H9 (cell line): ENCODE results near the gene NFU1. TPM values are rescaled to one million over a fixed set of nuclear protein-coding genes. Genes with fewer than 3 reads are reported as not detected.

Source experiments
- DNase-seq: peaks from one replicate; pipeline ENCODE4 v3.0.0-alpha.2; 2017
- H2AFZ ChIP-seq: one replicate; pipeline ENCODE4 v1.6.1; 2013; ENCODE audit warnings: mild to moderate bottlenecking, low read length, control low read depth, moderate library complexity
- H2AK5ac ChIP-seq: 2 replicates; pipeline ENCODE4 v1.6.1; 2013; ENCODE audit warnings: low read length, control low read depth, mixed read lengths; ENCODE audit not compliant: insufficient read length
- H2BK120ac ChIP-seq: one replicate; pipeline ENCODE4 v1.6.1; 2013; ENCODE audit warnings: low read depth, mild to moderate bottlenecking, low read length, control low read depth, inconsistent platforms; ENCODE audit not compliant: poor library complexity, severe bottlenecking
- H2BK12ac ChIP-seq: 2 replicates; pipeline ENCODE4 v1.6.1; 2013; ENCODE audit warnings: low read length, control low read depth, mixed read lengths, low read depth; ENCODE audit not compliant: insufficient read length
- H2BK15ac ChIP-seq: 2 replicates; pipeline ENCODE4 v1.6.1; 2013; ENCODE audit warnings: low read depth, low read length, control low read depth
- H2BK20ac ChIP-seq: one replicate; pipeline ENCODE4 v1.6.1; 2013; ENCODE audit warnings: low read depth, mild to moderate bottlenecking, low read length, control low read depth, inconsistent platforms; ENCODE audit not compliant: poor library complexity, severe bottlenecking
- H2BK5ac ChIP-seq: 2 replicates; pipeline ENCODE4 v1.6.1; 2013; ENCODE audit warnings: low read length, control low read depth, mixed read lengths; ENCODE audit not compliant: insufficient read length
- H3K14ac ChIP-seq: 2 replicates; pipeline ENCODE4 v1.6.1; 2013; ENCODE audit warnings: low read length, control low read depth; ENCODE audit not compliant: insufficient read depth
- H3K18ac ChIP-seq: 2 replicates; pipeline ENCODE4 v1.6.1; 2013; ENCODE audit warnings: low read depth, mild to moderate bottlenecking, mixed read lengths, low read length, control low read depth; ENCODE audit not compliant: insufficient read length
- H3K23ac ChIP-seq: 2 replicates; pipeline ENCODE4 v1.6.1; 2013; ENCODE audit warnings: low read length, control low read depth, mixed read lengths, low read depth; ENCODE audit not compliant: insufficient read length
- H3K23me2 ChIP-seq: 2 replicates; pipeline ENCODE4 v1.6.1; 2013; ENCODE audit warnings: low read depth, mild to moderate bottlenecking, mixed read lengths, low read length, control low read depth; ENCODE audit not compliant: insufficient read length, poor library complexity, severe bottlenecking
- H3K27ac ChIP-seq: 2 replicates; pipeline ENCODE4 v1.5.1; 2013; ENCODE audit warnings: low read length, control low read depth, mixed read lengths, low read depth; ENCODE audit not compliant: insufficient read length
- H3K27me3 ChIP-seq: 2 replicates; pipeline ENCODE4 v1.6.1; 2013; ENCODE audit warnings: low read length, control low read depth, inconsistent platforms; ENCODE audit not compliant: insufficient read depth
- H3K4ac ChIP-seq: 2 replicates; pipeline ENCODE4 v1.6.1; 2013; ENCODE audit warnings: low read depth, mild to moderate bottlenecking, control low read depth, inconsistent platforms, low read length, moderate library complexity
- H3K4me1 ChIP-seq: 2 replicates; pipeline ENCODE4 v1.6.1; 2013; ENCODE audit warnings: low read length, control low read depth, inconsistent platforms; ENCODE audit not compliant: insufficient read depth
- H3K4me2 ChIP-seq: 2 replicates; pipeline ENCODE4 v1.6.1; 2013; ENCODE audit warnings: low read length, control low read depth, mixed read lengths; ENCODE audit not compliant: insufficient read length, insufficient read depth
- H3K56ac ChIP-seq: 2 replicates; pipeline ENCODE4 v1.6.1; 2013; ENCODE audit warnings: low read depth, mild to moderate bottlenecking, mixed read lengths, low read length, control low read depth; ENCODE audit not compliant: insufficient read length
- H3K79me1 ChIP-seq: 2 replicates; pipeline ENCODE4 v1.6.1; 2013; ENCODE audit warnings: low read depth, mild to moderate bottlenecking, moderate library complexity, low read length, control low read depth, inconsistent platforms; ENCODE audit not compliant: insufficient read depth, poor library complexity, severe bottlenecking
- H3K79me2 ChIP-seq: 2 replicates; pipeline ENCODE4 v1.6.1; 2013; ENCODE audit warnings: low read length, control low read depth, inconsistent platforms; ENCODE audit not compliant: insufficient read depth
- H3K9ac ChIP-seq: 2 replicates; pipeline ENCODE4 v1.6.1; 2013; ENCODE audit warnings: low read length, control low read depth, mixed read lengths; ENCODE audit not compliant: insufficient read length; ENCODE audit errors: extremely low read depth
- H3K9me3 ChIP-seq: one replicate; pipeline ENCODE4 v1.6.1; 2013; ENCODE audit warnings: low read depth, low read length, inconsistent platforms; ENCODE audit not compliant: control insufficient read depth
- H3T11ph ChIP-seq: one replicate; pipeline ENCODE4 v1.6.1; 2013; ENCODE audit warnings: mild to moderate bottlenecking, low read length, control low read depth, inconsistent platforms
- H4K20me1 ChIP-seq: one replicate; pipeline ENCODE4 v1.6.1; 2013; ENCODE audit not compliant: control insufficient read depth, insufficient read length, insufficient read depth
- H4K5ac ChIP-seq: 2 replicates; pipeline ENCODE4 v1.6.1; 2013; ENCODE audit warnings: low read depth, mild to moderate bottlenecking, mixed read lengths, low read length, control low read depth; ENCODE audit not compliant: insufficient read length
- H4K8ac ChIP-seq: replicated peaks from 2 replicates; pipeline ENCODE4 v1.6.1; 2013; ENCODE audit warnings: low read length, control low read depth, mixed read lengths, low read depth; ENCODE audit not compliant: insufficient read length
- H4K91ac ChIP-seq: 2 replicates; pipeline ENCODE4 v1.6.1; 2013; ENCODE audit warnings: low read depth, mild to moderate bottlenecking, moderate library complexity, mixed read lengths, low read length, control low read depth; ENCODE audit not compliant: insufficient read length
- H3K27ac Mint-ChIP-seq, 3 experiments: 2 replicates in 2 of 3; 3 replicates in 1 of 3; pipeline ENCODE4 v1.8.0; 2020 to 2021; ENCODE audit warnings: mixed read lengths in 3 of 3, mild to moderate bottlenecking in 1 of 3, moderate library complexity in 1 of 3
- H3K27me3 Mint-ChIP-seq: 2 replicates; pipeline ENCODE4 v1.8.0; 2021; ENCODE audit warnings: low read depth, mild to moderate bottlenecking, moderate library complexity, mixed read lengths
- H3K36me3 Mint-ChIP-seq, 3 experiments: 2 replicates in 2 of 3; 3 replicates in 1 of 3; pipeline ENCODE4 v1.8.0; 2020 to 2021; ENCODE audit warnings: low read depth in 3 of 3, mixed read lengths in 3 of 3; ENCODE audit not compliant: insufficient read depth in 1 of 3
- H3K4me1 Mint-ChIP-seq, 2 experiments: 2 replicates each; pipeline ENCODE4 v1.8.0; 2020; ENCODE audit warnings: mixed read lengths in 2 of 2
- H3K4me3 Mint-ChIP-seq, 2 experiments: 2 replicates in 1 of 2; 3 replicates in 1 of 2; pipeline ENCODE4 v1.8.0; 2020 to 2021; ENCODE audit warnings: mild to moderate bottlenecking in 2 of 2, mixed read lengths in 2 of 2, moderate library complexity in 1 of 2
- H3K9me3 Mint-ChIP-seq, 2 experiments: 2 replicates in 1 of 2; 3 replicates in 1 of 2; pipeline ENCODE4 v1.8.0; 2020; ENCODE audit warnings: mild to moderate bottlenecking in 2 of 2, mixed read lengths in 2 of 2, moderate library complexity in 1 of 2
- WGBS: extraction: QIAGEN DNeasy Blood & Tissue Kit; methylation state at CpG from one replicate; pipeline ENCODE4 v1.1.7; 2013; ENCODE audit warnings: missing lambda C conversion rate, low lambda C conversion rate, mixed read lengths; ENCODE audit not compliant: insufficient read length; ENCODE audit errors: extremely low coverage; 5-methylcytosine and 5-hydroxymethylcytosine counted together
- total RNA-seq: library from RNA; stranded (reverse); gene quantifications from 2 replicates; pipeline ENCODE4 v1.2.1, GENCODE V29; 2021
- TF ChIP-seq, protein P1 (sequence below): fragments of 200-600 bp; sonication (generic); conservative IDR thresholded peaks from 3 replicates; pipeline ENCODE4 v1.8.0; 2021; ENCODE audit warnings: antibody characterized with exemption, mild to moderate bottlenecking

The NFU1 gene
- total RNA-seq, 1 experiment from 2014 or later, result 61.4 TPM

GRCh38 chr2:69477627-69478026 lies 40.4 kb upstream of the NFU1 start:
- Histone ChIP-seq H2BK12ac (no peak overlapping the region), H2BK15ac (no peak overlapping the region), H3K14ac (no peak overlapping the region), H3K27ac (no peak overlapping the region), H2AFZ (no peak overlapping the region), H4K91ac (no peak overlapping the region), H3K56ac (no peak overlapping the region), H3K4ac (no peak overlapping the region), H3K23me2 (no peaks in the 10 kb centered on the region), H2AK5ac (no peak overlapping the region), H3K79me1 (no peaks in the 10 kb centered on the region), H3K79me2 (no peaks in the 10 kb centered on the region), H3T11ph (no peak overlapping the region), H4K8ac (no peak overlapping the region), H3K9ac (no peak overlapping the region), H3K18ac (no peak overlapping the region), H3K23ac (no peak overlapping the region), H3K4me2 (no peak overlapping the region), H3K27me3 (no peaks in the 10 kb centered on the region), H3K9me3 (no peaks in the 10 kb centered on the region), H3K4me1 (no peaks in the 10 kb centered on the region), H4K5ac (no peak overlapping the region), H2BK20ac (no peak overlapping the region), H4K20me1 (no peaks in the 10 kb centered on the region), H2BK120ac (no peak overlapping the region), H2BK5ac (no peak overlapping the region)
- Mint-ChIP-seq H3K27me3 (no peaks in the 10 kb centered on the region), H3K9me3 (no peaks in the 10 kb centered on the region), H3K4me3 (no peak overlapping the region), H3K36me3 (no peaks in the 10 kb centered on the region; a peak in 1 of 7 replicates), H3K4me1 (peaks cover 8 to 17% of the 10 kb centered on the region in 2 experiments), H3K27ac (peak overlapping the region in 1 of 3 experiments; percentile 2; a peak in 1 of 7 replicates)
- DNase-seq, result no peak
- TF ChIP-seq, protein P1, sequence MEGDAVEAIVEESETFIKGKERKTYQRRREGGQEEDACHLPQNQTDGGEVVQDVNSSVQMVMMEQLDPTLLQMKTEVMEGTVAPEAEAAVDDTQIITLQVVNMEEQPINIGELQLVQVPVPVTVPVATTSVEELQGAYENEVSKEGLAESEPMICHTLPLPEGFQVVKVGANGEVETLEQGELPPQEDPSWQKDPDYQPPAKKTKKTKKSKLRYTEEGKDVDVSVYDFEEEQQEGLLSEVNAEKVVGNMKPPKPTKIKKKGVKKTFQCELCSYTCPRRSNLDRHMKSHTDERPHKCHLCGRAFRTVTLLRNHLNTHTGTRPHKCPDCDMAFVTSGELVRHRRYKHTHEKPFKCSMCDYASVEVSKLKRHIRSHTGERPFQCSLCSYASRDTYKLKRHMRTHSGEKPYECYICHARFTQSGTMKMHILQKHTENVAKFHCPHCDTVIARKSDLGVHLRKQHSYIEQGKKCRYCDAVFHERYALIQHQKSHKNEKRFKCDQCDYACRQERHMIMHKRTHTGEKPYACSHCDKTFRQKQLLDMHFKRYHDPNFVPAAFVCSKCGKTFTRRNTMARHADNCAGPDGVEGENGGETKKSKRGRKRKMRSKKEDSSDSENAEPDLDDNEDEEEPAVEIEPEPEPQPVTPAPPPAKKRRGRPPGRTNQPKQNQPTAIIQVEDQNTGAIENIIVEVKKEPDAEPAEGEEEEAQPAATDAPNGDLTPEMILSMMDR, result no peak
- WGBS, result no CpG with 5 or more reads among the region's 1 CpG
